Stimulated activated CD4-positive, alpha-beta T cell treated with anti-CD3 and anti-CD28 coated beads, TNF-alpha, amount 100 ng/mL, for 4 hours (primary cell): Measurements from ENCODE around the gene CACFD1.

Experiments
- DNase-seq, 3 experiments: peaks; one replicate each; pipeline ENCODE4 v3.0.0-alpha.2; 2020; ENCODE audit warnings: low read depth in 3 of 3

Gene CACFD1

DNA sequence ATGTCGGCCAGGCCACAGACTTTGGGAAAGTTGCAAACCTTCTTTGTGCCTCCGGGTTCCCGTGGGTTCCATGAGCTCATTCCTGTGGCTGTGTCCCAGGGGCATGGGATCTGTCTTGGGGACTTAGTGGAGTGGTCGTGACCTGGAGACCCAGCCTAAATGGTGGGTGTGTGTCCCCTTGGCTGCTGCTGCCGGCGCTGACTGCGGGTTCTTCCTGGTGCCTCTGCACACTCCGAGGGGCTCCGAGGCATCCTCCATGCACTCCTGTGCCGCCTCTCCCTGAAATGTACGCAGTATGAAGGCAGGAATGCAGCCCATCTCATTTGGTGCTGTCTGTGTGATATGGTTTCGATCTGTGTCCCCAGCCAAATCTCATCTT is 40.1 kb downstream of the CACFD1 start:
- no peak for DNase-seq

DNA sequence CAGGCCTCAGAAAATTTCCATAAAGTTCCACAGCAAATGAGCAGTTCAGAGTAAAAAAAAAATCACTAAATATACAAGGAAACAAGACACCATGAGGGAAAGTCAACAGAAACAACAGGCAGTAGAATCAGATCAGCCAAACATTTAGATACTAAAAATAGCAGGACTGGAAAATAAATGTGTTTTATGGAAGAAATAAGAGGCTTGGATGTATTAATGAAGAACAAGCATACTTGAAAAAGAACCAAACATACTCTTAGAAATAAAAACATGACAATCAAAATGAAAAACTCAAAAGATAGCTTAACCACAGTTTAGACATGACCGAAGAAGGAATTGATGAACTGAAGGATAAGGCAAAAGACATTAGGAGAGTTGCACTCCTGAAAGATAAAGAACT is 42.3 kb downstream of the CACFD1 start:
- no peak for DNase-seq

DNA sequence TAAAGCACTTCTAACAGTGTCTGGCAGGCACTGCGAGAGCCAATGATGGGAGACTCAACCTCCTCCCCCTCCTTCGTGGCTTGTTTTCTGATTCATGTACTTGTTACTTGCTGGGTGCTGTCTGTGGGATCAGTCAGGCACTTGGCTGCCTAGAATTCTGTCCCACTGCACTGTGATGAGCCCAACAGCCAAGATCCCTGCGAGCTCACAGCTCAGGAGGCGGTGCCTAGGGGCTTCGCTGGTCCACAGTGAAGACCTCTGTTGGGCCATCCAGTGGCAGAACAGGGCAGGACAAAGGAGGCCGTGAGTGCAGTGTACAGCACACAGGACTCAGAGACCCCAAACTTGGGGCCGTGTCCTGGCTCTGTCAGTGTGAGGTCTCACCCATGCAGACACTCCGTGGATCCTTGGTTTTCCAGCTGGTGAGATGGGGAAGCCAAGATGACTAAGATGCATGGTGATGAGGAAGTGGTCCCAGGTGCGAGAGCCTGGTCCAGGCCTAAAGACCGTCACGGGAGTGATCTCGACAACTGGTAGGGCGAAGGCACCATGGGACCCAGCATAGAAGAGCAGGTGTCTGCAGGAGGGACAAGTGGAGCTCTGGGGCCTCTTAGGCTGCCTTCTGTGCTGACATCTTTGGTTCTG is 45.5 kb downstream of the CACFD1 start:
- no peak for DNase-seq

DNA sequence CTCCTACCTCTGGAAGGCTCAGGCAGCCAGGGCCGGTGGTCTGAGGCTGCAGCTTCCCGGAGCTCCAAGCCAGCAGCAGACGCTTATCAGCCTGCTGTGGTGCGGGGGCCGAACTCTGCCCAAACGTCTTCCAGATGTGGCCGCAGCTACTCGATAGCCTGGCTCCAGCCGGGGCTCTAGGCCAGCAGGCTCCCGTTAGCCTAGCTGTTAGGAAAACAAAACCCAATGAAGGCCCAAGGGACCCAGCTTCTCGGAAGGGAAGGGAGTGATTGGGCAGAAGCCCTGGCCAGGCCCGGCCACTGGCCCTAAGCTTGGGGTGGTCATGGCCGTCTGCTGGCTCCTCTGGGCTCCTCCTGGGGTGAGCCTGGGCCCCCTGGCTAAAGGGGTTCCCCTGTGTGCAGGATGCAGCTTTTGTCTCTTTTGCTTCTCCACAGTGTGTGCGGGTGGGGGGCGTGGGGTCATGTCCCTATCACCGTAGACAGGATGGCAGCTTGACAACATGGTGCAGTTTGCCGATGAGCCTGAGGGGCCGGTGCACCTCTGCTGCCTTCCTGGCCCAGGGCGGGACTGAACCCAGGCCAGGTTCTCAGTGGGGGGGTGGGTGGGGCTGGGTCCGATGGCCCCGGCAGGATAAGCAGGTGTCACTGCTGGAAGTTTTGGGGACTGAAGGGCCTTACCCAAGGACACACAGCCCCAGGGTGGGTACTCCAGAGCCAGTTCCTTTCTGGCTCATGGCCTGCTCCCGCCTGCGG is 46.3 kb downstream of the CACFD1 start:
- no peak for DNase-seq

DNA sequence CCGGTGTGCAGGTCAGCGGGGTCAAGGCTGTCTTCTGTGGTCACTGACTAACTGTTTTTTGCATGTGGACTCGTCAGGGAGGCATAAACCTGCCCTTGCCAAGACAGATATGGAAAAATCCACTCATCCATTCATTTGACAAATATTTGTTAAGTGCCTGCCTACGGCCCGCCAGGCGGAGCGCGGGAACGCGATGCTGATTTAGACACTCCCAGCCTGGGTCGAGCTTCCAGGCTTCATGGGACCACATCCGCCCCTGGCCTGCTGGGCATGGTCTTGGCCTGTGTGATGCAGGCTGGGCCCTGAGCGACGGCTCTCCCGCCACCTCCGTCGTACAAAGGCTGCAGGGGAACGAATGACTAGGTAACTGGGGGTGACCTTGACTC is 46.9 kb downstream of the CACFD1 start:
- DNase-seq, result no peak

DNA sequence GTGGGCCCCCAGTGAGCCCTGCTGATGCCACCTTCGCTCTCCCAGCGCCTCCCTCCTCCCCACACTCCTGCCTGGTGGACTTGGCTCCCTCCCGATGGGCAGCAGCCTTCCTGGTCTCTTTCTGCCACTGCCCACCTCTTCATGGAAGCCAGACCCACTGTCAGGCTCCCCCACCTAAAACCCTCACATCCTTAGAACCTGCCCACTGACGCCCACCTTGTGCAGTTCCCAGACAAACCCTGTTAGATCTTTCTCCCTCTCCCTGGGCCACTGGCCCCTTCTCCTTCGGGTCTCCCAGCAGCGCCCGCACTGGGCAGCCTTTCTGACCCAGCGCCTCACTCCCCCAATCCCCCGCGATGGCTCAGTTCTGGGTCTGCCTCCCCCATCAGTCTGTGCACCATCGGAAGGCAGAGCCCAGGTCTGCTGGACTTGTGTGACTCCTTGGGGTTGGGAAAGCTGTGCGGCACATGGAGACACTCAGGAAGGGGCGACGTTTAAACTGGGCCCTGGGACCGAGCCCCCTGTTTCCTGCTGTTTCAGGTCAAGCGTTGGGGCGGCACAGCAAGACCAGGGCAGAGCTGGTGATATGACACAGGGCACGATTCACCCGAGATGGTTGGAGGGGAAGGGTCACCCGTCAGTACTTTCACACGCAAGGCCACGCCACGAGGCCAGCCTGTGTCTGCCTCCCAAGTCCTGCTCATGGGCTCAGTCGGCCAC is 47.6 kb downstream of the CACFD1 start:
- no peak for DNase-seq

GRCh38 chr9:133508046-133508445 is 48.3 kb downstream of the CACFD1 start:
- no peak for DNase-seq

- no peak for DNase-seq
Measured at GRCh38 chr9:133509179-133510083, 49.7 kb downstream of the CACFD1 start.

DNA sequence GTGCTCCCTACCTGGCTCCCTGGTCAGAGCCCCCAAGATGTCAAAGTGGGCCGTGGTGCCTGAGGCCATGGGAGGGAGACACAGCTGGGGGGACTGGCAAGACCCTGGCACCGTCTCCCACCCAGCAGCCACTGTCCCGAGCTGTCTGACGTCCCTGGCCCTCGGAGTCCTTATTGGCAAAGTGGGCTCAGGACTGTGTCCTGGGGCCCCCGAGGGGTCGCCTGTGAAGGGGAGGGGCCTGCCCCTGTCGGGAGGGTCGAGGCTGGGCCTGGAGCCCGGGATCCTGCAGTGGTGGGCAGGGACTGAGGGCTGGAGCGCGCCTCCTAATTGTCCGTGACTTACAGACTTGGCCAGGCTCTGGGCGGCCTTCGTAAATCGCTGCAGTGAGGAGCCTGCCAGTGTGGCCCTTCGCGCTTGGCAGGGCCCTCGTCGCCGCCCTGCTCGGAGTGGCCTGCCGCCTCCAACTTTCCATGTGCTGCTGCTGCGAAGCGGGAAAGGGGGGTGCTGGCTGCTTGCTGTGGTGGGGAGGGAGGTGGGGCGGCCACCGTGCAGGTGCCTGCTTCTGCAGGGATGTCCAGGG is 51.2 kb downstream of the CACFD1 start:
- no peak for DNase-seq

DNA sequence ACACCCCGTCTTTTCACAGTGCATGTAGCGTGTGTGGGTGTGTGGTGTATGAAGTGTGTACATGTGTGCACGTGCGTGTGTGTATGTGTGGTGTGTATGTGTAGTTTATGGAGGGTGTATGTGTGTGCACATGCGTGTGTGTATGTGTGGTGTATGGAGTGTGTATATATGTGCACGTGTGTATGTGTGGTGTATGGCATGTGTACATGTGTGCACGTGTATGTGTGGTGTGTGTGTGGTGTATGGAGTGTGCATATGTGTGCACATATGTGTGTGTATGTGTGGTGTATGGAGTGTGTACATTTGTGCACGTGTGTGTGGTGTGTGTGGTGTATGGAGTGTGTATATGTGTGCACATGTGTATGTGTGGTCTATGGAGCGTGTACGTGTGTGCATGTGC is 51.8 kb downstream of the CACFD1 start:
- DNase-seq, result no peak

DNA sequence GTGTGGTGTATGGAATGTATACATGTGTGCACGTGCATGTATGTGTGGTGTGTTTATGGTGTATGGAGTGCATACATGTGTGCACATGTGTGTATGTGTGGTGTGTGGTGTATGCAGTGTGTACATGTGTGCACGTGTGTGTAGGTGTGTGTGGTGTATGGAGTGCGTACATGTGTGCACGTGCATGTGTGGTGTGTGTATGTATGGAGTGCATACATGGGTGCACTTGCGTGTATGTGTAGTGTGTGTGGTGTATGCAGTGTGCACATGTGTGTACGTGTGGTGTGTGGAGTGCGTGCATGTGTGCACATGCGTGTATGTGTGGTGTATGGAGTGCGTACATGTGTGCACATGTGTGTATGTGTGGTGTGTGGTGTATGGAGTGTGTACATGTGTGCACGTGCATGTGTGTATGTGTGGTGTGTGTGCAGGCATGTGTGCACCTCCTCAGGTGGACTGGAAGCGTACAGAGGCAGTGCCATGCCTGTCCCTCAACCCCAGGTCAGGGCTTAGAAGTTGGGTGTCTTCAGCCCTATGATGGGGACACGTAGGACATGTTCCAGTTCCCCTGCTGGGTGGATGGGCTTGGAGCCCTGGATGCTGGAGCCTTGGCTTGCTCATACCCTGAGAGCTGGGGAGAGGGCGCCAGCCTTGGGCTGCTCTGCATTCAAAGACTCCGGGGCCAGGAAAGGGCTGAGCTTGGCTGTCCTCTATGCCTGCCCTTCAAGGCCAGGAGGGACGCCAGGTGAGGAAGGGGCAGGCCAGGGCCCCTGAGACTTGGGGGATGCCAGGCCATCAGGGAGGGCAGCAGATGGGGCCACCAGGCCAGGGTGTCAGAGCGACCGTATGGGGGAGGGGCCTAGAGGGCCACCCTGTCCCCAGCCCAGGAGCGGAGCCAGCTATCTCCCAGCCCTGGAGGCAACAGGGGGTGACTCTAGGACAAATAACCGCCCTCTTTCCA is 52.8 kb downstream of the CACFD1 start:
- DNase-seq, result no peak

- DNase-seq, result no peak
Measured at GRCh38 chr9:133513214-133514100, 53.7 kb downstream of the CACFD1 start.

GRCh38 chr9:133514460-133515239 is 54.9 kb downstream of the CACFD1 start:
- DNase-seq, result no peak

GRCh38 chr9:133515240-133515610 is 55.4 kb downstream of the CACFD1 start:
- no peak for DNase-seq

- DNase-seq, result no peak
Measured at GRCh38 chr9:133515615-133516255, 56.0 kb downstream of the CACFD1 start.

DNA sequence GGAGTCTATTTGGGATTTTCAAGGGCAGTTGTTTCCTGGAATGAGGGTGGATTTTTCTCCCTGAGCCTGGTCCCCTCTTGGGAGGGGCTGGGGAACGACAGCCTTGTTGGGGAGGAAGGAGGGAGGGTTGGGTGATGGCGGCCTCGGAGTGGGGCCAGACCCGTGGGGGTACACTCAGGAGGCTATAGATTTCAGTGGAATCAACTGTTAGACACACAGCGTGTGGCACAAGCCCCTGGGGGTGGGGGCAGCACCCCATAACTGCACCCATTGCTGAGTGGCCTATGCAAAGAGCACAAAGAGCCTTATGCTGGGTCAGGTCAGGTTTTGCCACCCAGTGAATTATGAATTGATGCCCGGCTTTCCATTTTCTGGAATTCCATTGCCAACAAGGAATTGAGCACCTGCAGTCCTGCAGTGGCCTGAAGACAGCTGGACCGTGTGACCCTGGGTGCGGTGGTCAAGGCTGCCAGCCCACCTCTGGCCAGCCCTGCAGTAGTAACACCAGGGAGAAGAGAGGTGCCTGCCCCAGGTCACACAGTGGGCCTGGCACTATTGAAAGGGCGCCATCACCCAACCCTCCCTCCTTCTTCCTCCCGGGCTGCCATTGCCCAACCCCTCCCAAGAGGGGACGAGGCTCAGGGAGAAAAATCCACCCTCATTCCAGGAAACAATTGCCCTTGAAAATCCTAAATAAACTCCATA is 56.6 kb downstream of the CACFD1 start:
- DNase-seq, result no peak

GRCh38 chr9:133516961-133517350 is 57.2 kb downstream of the CACFD1 start:
- no peak for DNase-seq

DNA sequence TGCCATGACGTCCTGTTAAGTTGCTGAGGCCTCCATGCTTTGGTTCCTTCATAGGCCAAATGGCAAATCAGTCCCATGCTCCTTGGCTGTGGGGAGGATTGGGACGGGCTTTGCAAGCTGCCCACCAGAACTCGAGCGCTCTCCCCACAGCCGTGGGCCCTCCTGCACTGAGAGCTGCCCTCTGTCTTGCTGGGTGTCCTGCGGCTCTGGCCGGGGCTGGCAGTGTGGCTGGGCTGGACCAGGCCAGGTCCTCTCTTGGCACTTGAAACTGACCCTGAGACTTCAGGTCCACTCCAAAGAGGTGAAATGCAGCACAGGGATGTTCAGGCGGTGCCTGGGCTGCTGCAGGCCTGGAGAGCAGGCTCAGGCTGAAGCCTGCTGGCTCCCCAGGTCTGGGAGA is 57.9 kb downstream of the CACFD1 start:
- no peak for DNase-seq
